T-cell (primary cell): Measurements from ENCODE around the gene GLYATL3. TPM values are rescaled to one million over a fixed set of nuclear protein-coding genes. Genes with fewer than 3 reads are reported as not detected.
"Not testable (repeated sequence)": the region's sequence is repeated elsewhere in the genome, so short reads cannot be mapped to it uniquely, and the experiment has no call there.

Source experiments
- ATAC-seq, 4 experiments: fragments of 200-7000 bp in 3 of 4; fragments of 150-1000 bp in 1 of 4; cut with Tn5 transposase; replicated peaks in 1 of 4; 1 replicate in 3 of 4; 2 replicates in 1 of 4; pipeline ENCODE4 v1.10.0; 2021; ENCODE audit warnings: moderate library complexity in 3 of 4, mild to moderate bottlenecking in 2 of 4, moderate number of reproducible peaks in 1 of 4
- CTCF ChIA-PET, 2 donors: fragments of 300-600 bp; sonication (Branson Sonifier 250); formaldehyde crosslinking; loops; one replicate each; lab custom pipeline; 2022; ENCODE audit warnings: antibody characterized with exemption in 2 of 2; lab: Charles Lee
- POLR2A ChIA-PET, 2 donors: fragments of 300-600 bp; sonication (Branson Sonifier 250); formaldehyde crosslinking; loops; one replicate each; lab custom pipeline; 2022; ENCODE audit warnings: antibody characterized with exemption in 2 of 2; lab: Charles Lee
- DNase-seq, 35 experiments: peaks; one replicate each; pipeline versions ENCODE4 v3.0.0 to v3.0.0-alpha.2; 2013 to 2023
- H3K27ac ChIP-seq: one replicate; pipeline ENCODE4 v1.5.1; 2013; ENCODE audit warnings: low read length
- H3K27me3 ChIP-seq, 2 experiments: replicated peaks in 1 of 2; 1 replicate in 1 of 2; 2 replicates in 1 of 2; pipeline versions ENCODE4 v1.6.1 to v1.7.0; 2013; ENCODE audit warnings: low read length in 1 of 2, mixed read lengths in 1 of 2; ENCODE audit not compliant: control insufficient read depth in 2 of 2, insufficient read depth in 2 of 2; ENCODE audit errors: extremely low read depth in 1 of 2
- H3K36me3 ChIP-seq, 2 donors: 1 replicate in 1 of 2; 2 replicates in 1 of 2; pipeline versions ENCODE4 v1.6.1 to v1.7.0; 2013; ENCODE audit warnings: low read length in 1 of 2; ENCODE audit not compliant: control insufficient read depth in 2 of 2, insufficient read depth in 1 of 2; ENCODE audit errors: extremely low read depth in 1 of 2
- H3K4me1 ChIP-seq, 2 experiments: 1 replicate in 1 of 2; 2 replicates in 1 of 2; pipeline versions ENCODE4 v1.6.1 to v1.7.0; 2013; ENCODE audit warnings: low read length in 2 of 2, mixed read lengths in 1 of 2; ENCODE audit not compliant: insufficient read depth in 2 of 2, control insufficient read depth in 1 of 2; ENCODE audit errors: extremely low read depth in 1 of 2
- H3K4me3 ChIP-seq, 2 donors: 1 replicate in 1 of 2; 2 replicates in 1 of 2; pipeline versions ENCODE4 v1.5.1 to v1.7.0; 2013; ENCODE audit warnings: mild to moderate bottlenecking in 2 of 2, low read length in 1 of 2, moderate library complexity in 1 of 2; ENCODE audit not compliant: control insufficient read depth in 1 of 2; ENCODE audit errors: extremely low read depth in 1 of 2
- H3K9me3 ChIP-seq: 2 replicates; pipeline ENCODE4 v1.7.0; 2013
- H3K27ac Mint-ChIP-seq, 2 donors: one replicate each; pipeline ENCODE4 v1.8.0; 2020 to 2021; ENCODE audit warnings: mild to moderate bottlenecking in 2 of 2, mixed read lengths in 2 of 2
- H3K27me3 Mint-ChIP-seq, 2 donors: one replicate each; pipeline ENCODE4 v1.8.0; 2021 to 2022; ENCODE audit warnings: mixed read lengths in 2 of 2
- H3K36me3 Mint-ChIP-seq: one replicate; pipeline ENCODE4 v1.8.0; 2021; ENCODE audit warnings: mixed read lengths
- H3K4me1 Mint-ChIP-seq, 3 donors: one replicate each; pipeline ENCODE4 v1.8.0; 2020 to 2022; ENCODE audit warnings: mixed read lengths in 3 of 3, mild to moderate bottlenecking in 1 of 3
- H3K4me3 Mint-ChIP-seq, 3 donors: one replicate each; pipeline ENCODE4 v1.8.0; 2020 to 2022; ENCODE audit warnings: mild to moderate bottlenecking in 3 of 3, mixed read lengths in 3 of 3, moderate library complexity in 3 of 3
- H3K9me3 Mint-ChIP-seq, 3 donors: one replicate each; pipeline ENCODE4 v1.8.0; 2020 to 2022; ENCODE audit warnings: mixed read lengths in 3 of 3
- whole genome bisulfite sequencing: methylation state at CpG from one replicate; pipeline ENCODE4 v1.1.5; 2013; ENCODE audit warnings: missing lambda C conversion rate; ENCODE audit not compliant: insufficient coverage; 5-methylcytosine and 5-hydroxymethylcytosine counted together
- total RNA-seq, 35 experiments: library from RNA in 6 of 35; stranded (reverse) in 6 of 35; fragments of 120-200 nt in 1 of 35; gene quantifications; one replicate each; pipeline versions ENCODE4 v1.2.1 to v1.2.4 and lab custom pipeline; 2013 to 2026

Gene GLYATL3
- total RNA-seq, 5 donors from 2014 or later (not counting 1 experiment from before 2014, with no cell fraction given): not detected

- Histone ChIP-seq H3K9me3 (no peaks in the 10 kb centered on the region), H3K36me3 (no peaks in the 10 kb centered on the region), H3K27ac (peak within 1 kb of the TSS; percentile 67), H3K4me3 (peak within 1 kb of the TSS; percentile 67 to 99), H3K27me3 (no peaks in the 10 kb centered on the region), H3K4me1 (peaks cover 12 to 22% of the 10 kb centered on the region in 2 experiments)
- CTCF ChIA-PET: interaction anchor here in 1 of 2 donors (1.2 kb wide), 1 partner anchor 10 kb away, joined by 3 read pairs; no protein-coding TSS in a partner anchor
- WGBS: 0% methylated on average over 16 of the region's 37 CpGs
- Mint-ChIP-seq H3K9me3 (no peaks in the 10 kb centered on the region), H3K4me1 (peaks cover 52 to 68% (median 60%) of the 10 kb centered on the region in 3 donors), H3K4me3 (peak within 1 kb of the TSS; percentile 92 to 93 (median 93)), H3K36me3 (peaks cover 7% of the 10 kb centered on the region), H3K27ac (peak within 1 kb of the TSS; percentile 91 to 94), H3K27me3 (no peaks in the 10 kb centered on the region)
- peak; percentile 73 to 94 (median 87) for DNase-seq
- POLR2A ChIA-PET: no interaction called here
- ATAC-seq: peak; percentile 93 to 98 (median 96)
These were observed 36.7 kb upstream of the GLYATL3 start, which contains the start of the genes CENPQ and MMUT for GRCh38 chr6:49462927-49463611. CENPQ (plus strand) TSS chr6:49463370; CDS start chr6:49470177, 6,807 bp downstream. MMUT (minus strand) TSS chr6:49463253; CDS start chr6:49459466, 3,787 bp downstream.

- Histone ChIP-seq H3K4me1 (peaks cover 12 to 22% of the 10 kb centered on the region in 2 experiments), H3K27me3 (no peaks in the 10 kb centered on the region), H3K27ac (peak overlapping the region; percentile 67), H3K4me3 (peak overlapping the region; percentile 67 to 99), H3K9me3 (no peaks in the 10 kb centered on the region), H3K36me3 (no peaks in the 10 kb centered on the region)
- Mint-ChIP-seq H3K36me3 (peaks cover 7% of the 10 kb centered on the region), H3K4me3 (peak overlapping the region; percentile 92 to 93 (median 93)), H3K27ac (peak overlapping the region; percentile 91 to 94), H3K9me3 (no peaks in the 10 kb centered on the region), H3K27me3 (no peaks in the 10 kb centered on the region), H3K4me1 (peaks cover 52 to 66% (median 60%) of the 10 kb centered on the region in 3 donors)
- ATAC-seq: no peak
- 0% methylated on average over 1 of the region's 4 CpGs for WGBS
- POLR2A ChIA-PET: no interaction called here
- no peak for DNase-seq
- CTCF ChIA-PET: no interaction called here
These were observed 36.1 kb upstream of the GLYATL3 start for GRCh38 chr6:49463612-49463967.

GRCh38 chr6:49464691-49465090, 35.0 kb upstream of the GLYATL3 start:
- no peak overlapping the region for H3K27ac Mint-ChIP-seq
- no peaks in the 10 kb centered on the region for H3K36me3 Mint-ChIP-seq
- ATAC-seq (no peak), DNase-seq (no peak)
- H3K4me1 Mint-ChIP-seq: peaks cover 46 to 59% (median 54%) of the 10 kb centered on the region in 3 donors
- Histone ChIP-seq H3K4me1 (peaks cover 12 to 22% of the 10 kb centered on the region in 2 experiments), H3K4me3 (no peak overlapping the region), H3K9me3 (no peaks in the 10 kb centered on the region), H3K27me3 (no peaks in the 10 kb centered on the region), H3K27ac (no peak overlapping the region), H3K36me3 (no peaks in the 10 kb centered on the region)
- POLR2A ChIA-PET: no interaction called here
- H3K4me3 Mint-ChIP-seq: peak overlapping the region; percentile 34 to 92 (median 62)
- no peaks in the 10 kb centered on the region for H3K9me3 Mint-ChIP-seq
- CTCF ChIA-PET: no interaction called here
- WGBS: 100% methylated on average over 1 of the region's 2 CpGs
- no peaks in the 10 kb centered on the region for H3K27me3 Mint-ChIP-seq

- Histone ChIP-seq H3K27ac (no peak overlapping the region), H3K27me3 (no peaks in the 10 kb centered on the region), H3K4me3 (no peak overlapping the region), H3K9me3 (no peaks in the 10 kb centered on the region), H3K36me3 (peaks cover 0 to 3% of the 10 kb centered on the region in 2 donors), H3K4me1 (peaks cover 7 to 9% of the 10 kb centered on the region in 2 experiments)
- H3K4me3 Mint-ChIP-seq: no peak overlapping the region
- H3K9me3 Mint-ChIP-seq: no peaks in the 10 kb centered on the region
- peaks cover 16% of the 10 kb centered on the region for H3K36me3 Mint-ChIP-seq
- H3K27ac Mint-ChIP-seq: no peak overlapping the region
- no peaks in the 10 kb centered on the region for H3K27me3 Mint-ChIP-seq
- ChIA-PET POLR2A (no interaction called here), CTCF (no interaction called here)
- no peak for ATAC-seq
- peaks cover 24 to 28% (median 25%) of the 10 kb centered on the region in 3 donors for H3K4me1 Mint-ChIP-seq
- WGBS: 94% methylated on average over 2 of the region's 9 CpGs
- DNase-seq: no peak
These were observed 31.7 kb upstream of the GLYATL3 start for GRCh38 chr6:49468042-49468441.

GRCh38 chr6:49476564-49476963, 23.2 kb upstream of the GLYATL3 start:
- WGBS: no CpG with 5 or more reads among the region's 2 CpGs
- H3K27ac ChIP-seq, DNase-seq, H3K4me3 Mint-ChIP-seq, POLR2A ChIA-PET, H3K4me1 Mint-ChIP-seq, H3K9me3 Mint-ChIP-seq, H3K4me1 ChIP-seq, H3K9me3 ChIP-seq, ATAC-seq, CTCF ChIA-PET, H3K27me3 Mint-ChIP-seq, H3K36me3 ChIP-seq, H3K27ac Mint-ChIP-seq, H3K4me3 ChIP-seq, H3K27me3 ChIP-seq: not testable (repeated sequence)
- H3K36me3 Mint-ChIP-seq: peaks cover 58% of the 10 kb centered on the region

GRCh38 chr6:49479308-49479970, 20.3 kb upstream of the GLYATL3 start:
- DNase-seq (no peak), ATAC-seq (no peak)
- H3K36me3 ChIP-seq: peaks cover 0 to 5% of the 10 kb centered on the region in 2 donors
- no peaks in the 10 kb centered on the region for H3K27me3 ChIP-seq
- H3K9me3 ChIP-seq: no peaks in the 10 kb centered on the region
- no peaks in the 10 kb centered on the region for H3K27me3 Mint-ChIP-seq
- H3K4me3 ChIP-seq: no peak overlapping the region
- WGBS: 83% methylated on average over 1 of the region's 3 CpGs
- no peaks in the 10 kb centered on the region for H3K4me1 ChIP-seq
- H3K27ac ChIP-seq: no peak overlapping the region
- POLR2A ChIA-PET: no interaction called here
- H3K27ac Mint-ChIP-seq: no peak overlapping the region
- H3K9me3 Mint-ChIP-seq: no peaks in the 10 kb centered on the region
- CTCF ChIA-PET: no interaction called here
- no peak overlapping the region for H3K4me3 Mint-ChIP-seq
- H3K4me1 Mint-ChIP-seq: no peaks in the 10 kb centered on the region
- H3K36me3 Mint-ChIP-seq: peaks cover 40% of the 10 kb centered on the region
